H1 (cell line): ENCODE measurements around the gene MIB2. TPM values are rescaled to one million over a fixed set of nuclear protein-coding genes. Genes with fewer than 3 reads are reported as not detected.

Experiments used
- TAF7 ChIP-seq: optimal IDR thresholded peaks from 2 replicates; pipeline ENCODE3; 2011; ENCODE audit warnings: low read depth, mild to moderate bottlenecking, inconsistent platforms, low read length, moderate library complexity, borderline replicate concordance
- polyA plus RNA-seq, 7 experiments: library from polyadenylated mRNA; depleted of rRNA in 3 of 7; stranded (reverse) in 5 of 7; unstranded in 2 of 7; fragments of >200 nt in 5 of 7; fragments of 200-250 nt in 2 of 7; gene quantifications; 1 replicate in 5 of 7; 2 replicates in 1 of 7; 4 replicates in 1 of 7; pipeline versions ENCODE4 v1.2.1 to v1.2.3, GENCODE V29; 2011 to 2013; ENCODE audit warnings: missing spikeins in 2 of 7, mixed read lengths in 2 of 7
- total RNA-seq: library from RNA; stranded (reverse); fragmentation: NEBNext Ultra II Directional; extraction: Animal tissue kit (Norgen Biotek cat#: 25700); gene quantifications from 2 replicates; pipeline ENCODE4 v1.2.1, GENCODE V29; 2021

Gene MIB2
- total and polyA plus RNA-seq, 2 of the 8 experiments (the other 6 are each of a cell fraction or from before 2014, with no cell fraction given), result 32.5 to 60.0 TPM

GRCh38 chr1:1596493-1597274, 18.6 kb upstream of the MIB2 start (continued):
- no peak for TF ChIP-seq TAF7
